HepG2 (cell line): ENCODE data around the gene F8.

Experiments
- BRF2 ChIP-seq: sonication (generic); formaldehyde crosslinking; IDR thresholded peaks from 2 replicates; pipeline ENCODE4 v1.8.1; 2022; ENCODE audit warnings: mild to moderate bottlenecking, missing genetic modification reagents
- RNF2 ChIP-seq: fragments of 450-650 bp; conservative IDR thresholded peaks from 2 replicates; pipeline ENCODE4 v1.6.1; 2016; ENCODE audit warnings: low read depth
- ZNF318 ChIP-seq: sonication (generic); formaldehyde crosslinking; IDR thresholded peaks from 2 replicates; pipeline ENCODE4 v1.4.0; 2020; ENCODE audit warnings: mild to moderate bottlenecking, missing genetic modification reagents

- no peak for TF ChIP-seq BRF2
- no peak for TF ChIP-seq RNF2
- TF ChIP-seq ZNF318: no peak
These were observed 20.6 kb downstream of the F8 start for GRCh38 chrX:155001873-155002272.
